ENCODE measurements around the gene NKIRAS2.

NKIRAS2 gene

GRCh38 chr17:42027961-42028790 is 8.3 kb downstream of the NKIRAS2 start:
- no peak for DNase-seq

GRCh38 chr17:42028791-42029127 is 8.9 kb downstream of the NKIRAS2 start:
- DNase-seq, result no peak

GRCh38 chr17:42031584-42031983 is 11.7 kb downstream of the NKIRAS2 start:
- no peak for DNase-seq

- DNase-seq, result no peak
Measured at GRCh38 chr17:42034059-42034458, 14.2 kb downstream of the NKIRAS2 start.

GRCh38 chr17:42038221-42038973 is 18.5 kb downstream of the NKIRAS2 start:
- no peak for DNase-seq

- no peak for DNase-seq
Measured at GRCh38 chr17:42039794-42040763, 20.2 kb downstream of the NKIRAS2 start.

- DNase-seq, result no peak
Measured at GRCh38 chr17:42040818-42041217, 20.9 kb downstream of the NKIRAS2 start.

- DNase-seq, result no peak
Measured at GRCh38 chr17:42041619-42042018, 21.7 kb downstream of the NKIRAS2 start.

GRCh38 chr17:42042598-42043319 is 22.9 kb downstream of the NKIRAS2 start:
- DNase-seq, result no peak

- no peak for DNase-seq
Measured at GRCh38 chr17:42045719-42046118, 25.8 kb downstream of the NKIRAS2 start.

- DNase-seq, result no peak
Measured at GRCh38 chr17:42047343-42047742, 27.5 kb downstream of the NKIRAS2 start.

GRCh38 chr17:42049834-42050392 is 30.0 kb downstream of the NKIRAS2 start:
- no peak for DNase-seq

GRCh38 chr17:42050393-42051012 is 30.6 kb downstream of the NKIRAS2 start, which contains the start of gene C17orf113:
C17orf113 (minus strand) TSS chr17:42050601; CDS start chr17:42043376, 7,225 bp downstream.
- no peak for DNase-seq

- DNase-seq, result no peak
Measured at GRCh38 chr17:42051013-42051400, 31.1 kb downstream of the NKIRAS2 start.

- DNase-seq, result no peak
Measured at GRCh38 chr17:42051645-42052044, 31.8 kb downstream of the NKIRAS2 start.

GRCh38 chr17:42052346-42052877 is 32.5 kb downstream of the NKIRAS2 start:
- no peak for DNase-seq

- no peak for DNase-seq
Measured at GRCh38 chr17:42053731-42054500, 34.0 kb downstream of the NKIRAS2 start.

GRCh38 chr17:42055027-42055426 is 35.1 kb downstream of the NKIRAS2 start:
- DNase-seq, result no peak

- no peak for DNase-seq
Measured at GRCh38 chr17:42055496-42055895, 35.6 kb downstream of the NKIRAS2 start.

- no peak for DNase-seq
Measured at GRCh38 chr17:42056635-42057034, 36.7 kb downstream of the NKIRAS2 start.

Data from GOT3 (cell line).